NCI-H1436 treated with DMSO at 0.1 percent for 48 hours (cell line): ENCODE results near the gene KRTAP3-2.

ENCODE experiments used
- DNase-seq: peaks from one replicate; lab custom pipeline; 2025; lab: John Stamatoyannopoulos, UW

KRTAP3-2 gene

GRCh38 chr17:40963838-40964237, 35.9 kb downstream of the KRTAP3-2 start:
- DNase-seq, result no peak

GRCh38 chr17:40962059-40962561, 37.6 kb downstream of the KRTAP3-2 start:
- DNase-seq, result no peak

- no peak for DNase-seq
These were observed 38.1 kb downstream of the KRTAP3-2 start for GRCh38 chr17:40961591-40961990.

DNA sequence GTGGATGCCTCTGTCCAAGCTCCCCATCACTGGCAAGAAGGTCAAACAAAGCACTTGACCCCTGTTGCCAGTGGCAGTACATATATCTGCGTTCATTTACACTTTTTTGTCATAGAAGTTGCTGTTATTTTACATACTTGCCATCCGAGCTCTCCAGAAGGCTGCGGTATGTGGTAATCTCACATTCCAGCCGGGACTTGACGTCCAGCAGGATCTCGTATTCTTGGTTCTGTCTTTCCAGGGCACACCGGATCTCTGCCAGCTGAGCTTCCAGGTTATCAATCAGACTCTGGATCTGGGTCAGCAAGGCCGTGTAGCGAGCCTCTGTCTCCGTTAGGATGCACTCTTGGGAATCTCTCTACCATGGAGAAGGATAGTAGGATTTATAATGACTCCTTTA, 39.6 kb downstream of the KRTAP3-2 start:
- no peak for DNase-seq

GRCh38 chr17:40958086-40958953, 41.4 kb downstream of the KRTAP3-2 start:
- no peak for DNase-seq

DNA sequence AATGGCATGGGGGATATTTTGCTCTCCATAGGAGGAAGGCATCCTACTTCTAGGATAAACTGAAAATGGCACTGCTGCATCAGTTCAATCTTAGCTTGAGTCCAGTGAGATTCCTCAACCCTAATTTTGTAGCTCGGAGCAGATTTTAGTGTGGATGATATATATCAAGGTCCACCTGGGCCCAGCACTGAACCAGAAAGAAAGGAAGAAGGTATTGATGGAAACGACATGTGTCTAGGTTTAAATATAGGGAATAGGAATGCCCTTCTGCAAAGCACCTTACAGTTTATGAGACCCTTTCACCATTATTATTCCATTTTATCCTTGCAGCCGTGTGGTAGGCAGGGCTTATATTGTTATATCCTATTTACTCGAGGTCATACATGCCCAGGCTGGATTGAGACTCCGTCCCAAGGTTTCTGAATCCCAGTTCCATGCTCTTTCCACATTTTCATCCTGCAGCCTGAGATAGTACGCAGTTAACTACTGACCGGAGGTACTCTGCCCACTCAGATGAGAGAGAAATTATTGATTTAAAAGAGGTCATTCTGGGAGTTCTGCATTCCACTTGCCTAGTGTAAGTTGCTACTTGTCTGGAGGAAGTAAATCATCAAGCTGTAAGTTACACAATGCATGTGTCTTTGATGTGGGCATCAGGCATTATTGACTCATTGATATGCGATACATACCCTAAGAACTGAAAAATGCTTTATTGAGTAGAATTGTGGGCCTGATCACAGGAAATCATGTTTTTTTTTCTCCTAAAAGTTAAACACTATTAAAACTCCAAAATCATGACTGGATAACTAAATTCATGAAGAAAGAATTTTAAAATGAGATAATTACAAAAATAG, 43.1 kb downstream of the KRTAP3-2 start:
- no peak for DNase-seq

GRCh38 chr17:40953881-40954280, 45.8 kb downstream of the KRTAP3-2 start:
- no peak for DNase-seq

DNA sequence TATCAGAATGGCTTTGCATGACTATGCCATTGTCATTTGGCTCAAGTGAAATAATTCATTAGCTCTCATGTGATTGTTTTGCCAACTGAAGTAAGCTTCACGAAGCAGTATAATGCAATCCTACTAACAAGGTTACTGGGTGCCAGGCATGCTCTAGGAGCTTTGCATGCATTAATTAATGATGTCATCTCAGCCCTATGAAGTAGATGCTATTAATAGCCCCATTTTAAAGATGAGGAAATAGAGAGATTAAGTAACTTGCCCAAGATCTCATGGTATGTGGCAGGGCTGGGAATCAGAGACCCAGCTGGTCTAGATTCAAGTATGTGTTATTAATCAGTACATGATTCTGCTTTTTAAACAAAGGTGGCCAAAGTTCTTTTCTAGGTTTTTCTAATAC, 47.0 kb downstream of the KRTAP3-2 start:
- no peak for DNase-seq

- no peak for DNase-seq
These were observed 47.6 kb downstream of the KRTAP3-2 start for GRCh38 chr17:40952154-40952553.

- no peak for DNase-seq
These were observed 48.6 kb downstream of the KRTAP3-2 start for GRCh38 chr17:40951011-40951622.

GRCh38 chr17:40950176-40950575, 49.5 kb downstream of the KRTAP3-2 start:
- no peak for DNase-seq

GRCh38 chr17:40949418-40949817, 50.3 kb downstream of the KRTAP3-2 start:
- DNase-seq, result no peak
